GM23338 (cell line): ENCODE results near the gene ZFYVE27. TPM values are rescaled to one million over a fixed set of nuclear protein-coding genes. Genes with fewer than 3 reads are reported as not detected.
A peak's percentile ranks its signal among the peaks of the same experiment; 100 is the strongest.

Experiments used
- ATAC-seq: fragments of 200-7000 bp; cut with Tn5 transposase; 3 replicates; pipeline ENCODE4 v1.9.1; 2020
- DNase-seq: peaks from one replicate; pipeline ENCODE4 v3.0.0-alpha.2; 2015; ENCODE audit warnings: low spot score
- H2AFZ ChIP-seq: fragments of 200-600 bp; sonication (generic); 2 replicates; pipeline ENCODE4 v1.8.0; 2016; ENCODE audit warnings: antibody characterized with exemption, mild to moderate bottlenecking, moderate library complexity
- H3F3A ChIP-seq: fragments of 200-600 bp; sonication (generic); replicated peaks from 2 replicates; pipeline ENCODE4 v1.8.0; 2017; ENCODE audit warnings: antibody characterized with exemption, mixed run types, low read depth
- H3K27ac ChIP-seq: fragments of 200-600 bp; sonication (generic); 2 replicates; pipeline ENCODE4 v1.6.1; 2016; ENCODE audit warnings: low read depth
- H3K27me3 ChIP-seq: fragments of 200-600 bp; sonication (generic); 2 replicates; pipeline ENCODE4 v1.8.0; 2016; ENCODE audit warnings: mild to moderate bottlenecking, mixed run types, moderate library complexity; ENCODE audit not compliant: insufficient read depth
- H3K36me3 ChIP-seq: fragments of 200-600 bp; sonication (generic); 2 replicates; pipeline ENCODE4 v1.8.0; 2016; ENCODE audit warnings: mild to moderate bottlenecking; ENCODE audit not compliant: insufficient read depth
- H3K4me1 ChIP-seq: fragments of 200-600 bp; sonication (generic); 2 replicates; pipeline ENCODE4 v1.8.0; 2016; ENCODE audit warnings: mild to moderate bottlenecking, moderate library complexity; ENCODE audit not compliant: insufficient read depth
- H3K4me2 ChIP-seq: fragments of 200-600 bp; sonication (generic); 2 replicates; pipeline ENCODE4 v1.7.1; 2017; ENCODE audit warnings: mixed run types
- H3K4me3 ChIP-seq: fragments of 200-600 bp; sonication (generic); 2 replicates; pipeline ENCODE4 v1.6.1; 2016; ENCODE audit warnings: mixed run types
- H3K79me2 ChIP-seq: fragments of 200-600 bp; sonication (generic); replicated peaks from 2 replicates; pipeline ENCODE4 v1.8.0; 2017; ENCODE audit warnings: mild to moderate bottlenecking; ENCODE audit not compliant: insufficient read depth
- H3K9me2 ChIP-seq: fragments of 200-600 bp; sonication (generic); 2 replicates; pipeline ENCODE4 v1.8.0; 2017; ENCODE audit not compliant: insufficient read depth
- H4K20me1 ChIP-seq: fragments of 200-600 bp; sonication (generic); replicated peaks from 2 replicates; pipeline ENCODE4 v1.8.0; 2017; ENCODE audit warnings: mild to moderate bottlenecking; ENCODE audit not compliant: insufficient read depth
- H3K27ac Mint-ChIP-seq: 2 replicates; pipeline ENCODE4 v1.8.0; 2020; ENCODE audit warnings: inconsistent platforms, mild to moderate bottlenecking, moderate library complexity, mixed read lengths
- H3K27me3 Mint-ChIP-seq: 3 replicates; pipeline ENCODE4 v1.8.0; 2022; ENCODE audit warnings: low read depth, mild to moderate bottlenecking, moderate library complexity, mixed read lengths, inconsistent platforms; ENCODE audit not compliant: insufficient read depth, poor library complexity
- H3K36me3 Mint-ChIP-seq: 3 replicates; pipeline ENCODE4 v1.8.0; 2021; ENCODE audit warnings: low read depth, mild to moderate bottlenecking, inconsistent platforms, moderate library complexity, mixed read lengths
- H3K4me1 Mint-ChIP-seq: 3 replicates; pipeline ENCODE4 v1.8.0; 2020; ENCODE audit warnings: mild to moderate bottlenecking, inconsistent platforms, mixed read lengths
- H3K4me3 Mint-ChIP-seq: 3 replicates; pipeline ENCODE4 v1.8.0; 2021; ENCODE audit warnings: moderate library complexity, mild to moderate bottlenecking, inconsistent platforms, mixed read lengths
- H3K9me3 Mint-ChIP-seq: 3 replicates; pipeline ENCODE4 v1.8.0; 2020; ENCODE audit warnings: moderate library complexity, mild to moderate bottlenecking, inconsistent platforms, mixed read lengths
- EZH2 ChIP-seq: fragments of 200-600 bp; sonication (generic); IDR thresholded peaks from one replicate; pipeline ENCODE4 v1.8.0; 2017; ENCODE audit warnings: antibody characterized with exemption, mild to moderate bottlenecking, low read depth; ENCODE audit not compliant: unreplicated experiment
- NANOG ChIP-seq: IDR thresholded peaks from 2 replicates; pipeline ENCODE4 v1.6.1; 2016; ENCODE audit warnings: antibody characterized with exemption, borderline replicate concordance
- POLR2AphosphoS5 ChIP-seq: IDR thresholded peaks from 2 replicates; pipeline ENCODE4 v1.6.1; 2016; ENCODE audit warnings: antibody characterized with exemption, low read depth
- STAT1 ChIP-seq: IDR thresholded peaks from one replicate; pipeline ENCODE4 v1.6.1; 2016; ENCODE audit warnings: antibody characterized with exemption; ENCODE audit not compliant: unreplicated experiment
- ZNF114 ChIP-seq: fragments of 250-450 bp; sonication (Bioruptor Pico); IDR thresholded peaks from 2 replicates; pipeline ENCODE4 v1.5.0; 2020; ENCODE audit warnings: mild to moderate bottlenecking, moderate library complexity
- polyA plus RNA-seq: library from polyadenylated mRNA; unstranded; fragments of >200 nt; fragmentation: Nextera tagmentation; extraction: Ambion mirVana; gene quantifications from 2 replicates; pipeline ENCODE4 v1.2.1, GENCODE V29; 2016
- total RNA-seq: library from RNA; depleted of rRNA; stranded (reverse); fragments of >200 nt; shearing (Covaris generic); gene quantifications from 2 replicates; pipeline ENCODE4 v1.2.3, GENCODE V29; 2014
- TF ChIP-seq, protein P1 (sequence below), 2 experiments: fragments of 200-600 bp in 1 of 2; sonication (generic) in 1 of 2; conservative IDR thresholded peaks; 2 replicates each; pipeline versions ENCODE4 v1.5.1 to v1.6.1; 2016 to 2017; ENCODE audit warnings: antibody characterized with exemption in 2 of 2, low read depth in 2 of 2, mild to moderate bottlenecking in 2 of 2, moderate library complexity in 1 of 2
- TF ChIP-seq, protein P2 (sequence below): IDR thresholded peaks from one replicate; pipeline ENCODE4 v1.6.1; 2018; ENCODE audit warnings: antibody characterized with exemption; ENCODE audit not compliant: unreplicated experiment

Gene ZFYVE27
- total and polyA plus RNA-seq, 2 experiments from 2014 or later = 15.0 to 25.8 TPM

DNA sequence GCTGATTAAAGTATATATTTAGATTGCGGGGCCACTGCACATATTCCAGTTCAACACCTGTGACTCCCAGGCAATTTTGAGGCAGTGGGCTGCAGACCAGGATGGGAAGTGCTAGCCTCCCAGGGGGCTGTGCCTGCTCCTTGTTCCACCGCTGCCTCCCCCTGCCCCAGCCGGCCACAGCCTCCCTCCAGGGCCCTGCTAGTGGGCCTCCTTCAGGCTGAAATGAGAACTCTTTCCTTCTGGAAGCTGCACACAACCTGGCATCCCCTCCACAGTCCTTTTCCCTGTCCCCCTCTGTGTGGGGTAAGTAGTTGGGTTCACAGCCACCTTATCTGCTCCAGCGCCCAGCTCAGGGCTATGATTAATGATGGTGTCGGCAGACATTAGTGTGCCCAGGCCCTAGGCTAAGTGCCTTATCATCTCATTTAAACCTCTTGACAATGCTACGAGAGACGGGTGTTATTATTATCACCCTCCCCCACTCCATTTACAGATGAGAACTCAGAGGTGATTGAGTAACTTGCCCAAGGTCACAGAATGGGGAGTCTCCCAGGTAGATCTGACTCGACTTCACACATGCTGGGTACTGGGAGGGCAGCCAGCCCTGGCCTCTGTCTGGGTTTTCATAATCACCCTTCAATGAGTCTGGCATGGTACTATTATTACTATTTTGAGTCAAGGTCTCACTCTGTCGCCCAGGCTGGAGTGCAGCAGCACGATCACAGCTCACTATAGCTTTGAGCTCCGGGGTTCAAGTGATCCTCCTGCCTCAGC is 45.7 kb downstream of the ZFYVE27 start:
- TF ChIP-seq, protein P1, sequence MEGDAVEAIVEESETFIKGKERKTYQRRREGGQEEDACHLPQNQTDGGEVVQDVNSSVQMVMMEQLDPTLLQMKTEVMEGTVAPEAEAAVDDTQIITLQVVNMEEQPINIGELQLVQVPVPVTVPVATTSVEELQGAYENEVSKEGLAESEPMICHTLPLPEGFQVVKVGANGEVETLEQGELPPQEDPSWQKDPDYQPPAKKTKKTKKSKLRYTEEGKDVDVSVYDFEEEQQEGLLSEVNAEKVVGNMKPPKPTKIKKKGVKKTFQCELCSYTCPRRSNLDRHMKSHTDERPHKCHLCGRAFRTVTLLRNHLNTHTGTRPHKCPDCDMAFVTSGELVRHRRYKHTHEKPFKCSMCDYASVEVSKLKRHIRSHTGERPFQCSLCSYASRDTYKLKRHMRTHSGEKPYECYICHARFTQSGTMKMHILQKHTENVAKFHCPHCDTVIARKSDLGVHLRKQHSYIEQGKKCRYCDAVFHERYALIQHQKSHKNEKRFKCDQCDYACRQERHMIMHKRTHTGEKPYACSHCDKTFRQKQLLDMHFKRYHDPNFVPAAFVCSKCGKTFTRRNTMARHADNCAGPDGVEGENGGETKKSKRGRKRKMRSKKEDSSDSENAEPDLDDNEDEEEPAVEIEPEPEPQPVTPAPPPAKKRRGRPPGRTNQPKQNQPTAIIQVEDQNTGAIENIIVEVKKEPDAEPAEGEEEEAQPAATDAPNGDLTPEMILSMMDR (conservative IDR thresholded peaks at IDR 0.05; ENCODE audit: low read depth in 2 of 2) = peak in 1 of 2 experiments; percentile 9; a peak in 1 of 4 replicates
- TF ChIP-seq, protein P2, sequence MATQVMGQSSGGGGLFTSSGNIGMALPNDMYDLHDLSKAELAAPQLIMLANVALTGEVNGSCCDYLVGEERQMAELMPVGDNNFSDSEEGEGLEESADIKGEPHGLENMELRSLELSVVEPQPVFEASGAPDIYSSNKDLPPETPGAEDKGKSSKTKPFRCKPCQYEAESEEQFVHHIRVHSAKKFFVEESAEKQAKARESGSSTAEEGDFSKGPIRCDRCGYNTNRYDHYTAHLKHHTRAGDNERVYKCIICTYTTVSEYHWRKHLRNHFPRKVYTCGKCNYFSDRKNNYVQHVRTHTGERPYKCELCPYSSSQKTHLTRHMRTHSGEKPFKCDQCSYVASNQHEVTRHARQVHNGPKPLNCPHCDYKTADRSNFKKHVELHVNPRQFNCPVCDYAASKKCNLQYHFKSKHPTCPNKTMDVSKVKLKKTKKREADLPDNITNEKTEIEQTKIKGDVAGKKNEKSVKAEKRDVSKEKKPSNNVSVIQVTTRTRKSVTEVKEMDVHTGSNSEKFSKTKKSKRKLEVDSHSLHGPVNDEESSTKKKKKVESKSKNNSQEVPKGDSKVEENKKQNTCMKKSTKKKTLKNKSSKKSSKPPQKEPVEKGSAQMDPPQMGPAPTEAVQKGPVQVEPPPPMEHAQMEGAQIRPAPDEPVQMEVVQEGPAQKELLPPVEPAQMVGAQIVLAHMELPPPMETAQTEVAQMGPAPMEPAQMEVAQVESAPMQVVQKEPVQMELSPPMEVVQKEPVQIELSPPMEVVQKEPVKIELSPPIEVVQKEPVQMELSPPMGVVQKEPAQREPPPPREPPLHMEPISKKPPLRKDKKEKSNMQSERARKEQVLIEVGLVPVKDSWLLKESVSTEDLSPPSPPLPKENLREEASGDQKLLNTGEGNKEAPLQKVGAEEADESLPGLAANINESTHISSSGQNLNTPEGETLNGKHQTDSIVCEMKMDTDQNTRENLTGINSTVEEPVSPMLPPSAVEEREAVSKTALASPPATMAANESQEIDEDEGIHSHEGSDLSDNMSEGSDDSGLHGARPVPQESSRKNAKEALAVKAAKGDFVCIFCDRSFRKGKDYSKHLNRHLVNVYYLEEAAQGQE = no peak
- no peak for TF ChIP-seq STAT1
- Mint-ChIP-seq H3K4me3 (no peak overlapping the region), H3K4me1 (peaks cover 27% of the 10 kb centered on the region), H3K36me3 (no peaks in the 10 kb centered on the region), H3K27me3 (peaks cover 21% of the 10 kb centered on the region), H3K27ac (no peak overlapping the region), H3K9me3 (no peaks in the 10 kb centered on the region; the same call in 2 of the 3 replicates)
- Histone ChIP-seq H3K4me1 (peaks cover 25% of the 10 kb centered on the region), H3K4me2 (no peak overlapping the region), H3F3A (no peaks in the 10 kb centered on the region), H3K36me3 (no peaks in the 10 kb centered on the region), H3K4me3 (no peak overlapping the region), H3K27ac (no peak overlapping the region), H3K27me3 (no peaks in the 10 kb centered on the region), H3K9me2 (no peaks in the 10 kb centered on the region), H4K20me1 (no peaks in the 10 kb centered on the region), H2AFZ (no peak overlapping the region), H3K79me2 (no peaks in the 10 kb centered on the region)
- ATAC-seq = peak; percentile 12; the same call in 2 of the 3 replicates
- no peak for DNase-seq

DNA sequence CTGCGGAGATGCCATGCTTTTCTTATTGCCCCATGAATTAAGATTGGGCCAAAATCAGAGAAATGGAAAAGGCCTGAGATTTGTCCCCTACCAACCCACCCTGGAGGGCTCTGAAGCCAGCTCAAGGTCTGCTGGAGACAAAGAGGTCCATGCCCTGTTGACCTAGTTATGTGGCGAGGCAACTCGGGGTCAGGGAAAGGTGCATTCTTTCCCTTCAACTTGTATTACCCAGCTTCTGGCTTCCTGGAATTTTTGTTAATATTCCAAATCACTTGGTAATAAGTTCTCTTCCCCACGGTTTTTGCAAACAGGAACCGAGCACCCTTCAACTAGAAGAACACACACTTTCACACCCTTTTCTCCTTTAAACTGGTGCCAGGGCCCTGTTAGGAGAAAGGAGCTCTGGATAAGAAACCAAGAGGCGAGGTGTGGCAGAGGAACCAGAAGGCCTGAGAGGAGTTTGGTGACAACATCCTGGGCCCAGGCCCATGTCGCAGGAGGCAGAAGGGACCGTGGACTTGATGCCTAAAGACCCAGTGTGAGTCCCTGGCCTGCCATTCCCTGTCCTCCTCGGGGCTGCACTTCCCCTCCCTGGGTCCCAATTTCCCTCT is 47.4 kb downstream of the ZFYVE27 start:
- H3K36me3 Mint-ChIP-seq = no peaks in the 10 kb centered on the region
- no peaks in the 10 kb centered on the region; the same call in 2 of the 3 replicates for H3K9me3 Mint-ChIP-seq
- peaks cover 16% of the 10 kb centered on the region for H3K27me3 Mint-ChIP-seq
- H4K20me1 ChIP-seq = no peaks in the 10 kb centered on the region
- no peaks in the 10 kb centered on the region for H3F3A ChIP-seq
- H3K79me2 ChIP-seq = no peaks in the 10 kb centered on the region
- DNase-seq = no peak
- no peak overlapping the region for H3K27ac ChIP-seq
- H3K4me1 ChIP-seq = peaks cover 16% of the 10 kb centered on the region
- H3K4me2 ChIP-seq = no peak overlapping the region
- H2AFZ ChIP-seq = no peak overlapping the region
- no peaks in the 10 kb centered on the region for H3K27me3 ChIP-seq
- H3K4me3 ChIP-seq = no peak overlapping the region
- TF ChIP-seq EZH2 (no peak), NANOG (no peak), STAT1 (no peak), POLR2AphosphoS5 (no peak), ZNF114 (no peak)
- TF ChIP-seq, protein P2 = no peak
- H3K9me2 ChIP-seq = no peaks in the 10 kb centered on the region
- H3K4me3 Mint-ChIP-seq = no peak overlapping the region
- no peak overlapping the region for H3K27ac Mint-ChIP-seq
- H3K4me1 Mint-ChIP-seq = peaks cover 23% of the 10 kb centered on the region
- H3K36me3 ChIP-seq = no peaks in the 10 kb centered on the region
- ATAC-seq = no peak
